Activated naive CD4-positive, alpha-beta T cell treated with anti-CD3 and anti-CD28 coated beads, Interleukin-2, amount 10 ng/mL, durations not matched to agents 7 days and 5 days (primary cell): ENCODE measurements around the gene BEAN1.
A peak's percentile ranks its signal among the peaks of the same experiment; 100 is the strongest.

Experiments used
- CTCF ChIA-PET: fragments of 350-600 bp; sonication (Branson Sonifier 250); formaldehyde crosslinking; loops from one replicate; lab custom pipeline; 2021; ENCODE audit warnings: antibody characterized with exemption; lab: Charles Lee
- DNase-seq: peaks from one replicate; pipeline ENCODE4 v3.0.0-alpha.2; 2020
- H3K27ac Mint-ChIP-seq: one replicate; pipeline ENCODE4 v1.8.0; 2021; ENCODE audit warnings: mild to moderate bottlenecking, moderate library complexity, mixed read lengths
- H3K27me3 Mint-ChIP-seq: one replicate; pipeline ENCODE4 v1.8.0; 2021; ENCODE audit warnings: mild to moderate bottlenecking, mixed read lengths
- H3K36me3 Mint-ChIP-seq: one replicate; pipeline ENCODE4 v1.8.0; 2021; ENCODE audit warnings: mixed read lengths
- H3K4me1 Mint-ChIP-seq: one replicate; pipeline ENCODE4 v1.8.0; 2021; ENCODE audit warnings: mixed read lengths
- H3K4me3 Mint-ChIP-seq: one replicate; pipeline ENCODE4 v1.8.0; 2021; ENCODE audit warnings: mild to moderate bottlenecking, moderate library complexity, mixed read lengths
- H3K9me3 Mint-ChIP-seq: one replicate; pipeline ENCODE4 v1.8.0; 2021; ENCODE audit warnings: mixed read lengths

BEAN1 gene

GRCh38 chr16:66420396-66420795 lies 6.7 kb upstream of the BEAN1 start:
- Mint-ChIP-seq H3K4me3 (no peak overlapping the region), H3K9me3 (no peaks in the 10 kb centered on the region), H3K4me1 (peaks cover 9% of the 10 kb centered on the region), H3K36me3 (no peaks in the 10 kb centered on the region), H3K27ac (no peak overlapping the region), H3K27me3 (peaks cover 57% of the 10 kb centered on the region)
- DNase-seq = no peak
- CTCF ChIA-PET = interaction anchor here (1.1 kb wide), 1 partner anchor 14 kb away, joined by 4 read pairs; no protein-coding TSS in a partner anchor

- no peak overlapping the region for H3K27ac Mint-ChIP-seq
These were observed 5.2 kb upstream of the BEAN1 start for GRCh38 chr16:66421891-66422290.

GRCh38 chr16:66422366-66422765 lies 4.7 kb upstream of the BEAN1 start:
- H3K4me1 Mint-ChIP-seq = peaks cover 12% of the 10 kb centered on the region
- no peak overlapping the region for H3K4me3 Mint-ChIP-seq
- no peak overlapping the region for H3K27ac Mint-ChIP-seq
- H3K9me3 Mint-ChIP-seq = no peaks in the 10 kb centered on the region
- CTCF ChIA-PET = no interaction called here
- no peaks in the 10 kb centered on the region for H3K36me3 Mint-ChIP-seq
- no peak for DNase-seq
- H3K27me3 Mint-ChIP-seq = peaks cover 66% of the 10 kb centered on the region

More at GRCh38 chr16:66421891-66422290, 5.2 kb upstream of the BEAN1 start:
- CTCF ChIA-PET = no interaction called here
- DNase-seq = no peak
- H3K27me3 Mint-ChIP-seq = peaks cover 68% of the 10 kb centered on the region
- peaks cover 12% of the 10 kb centered on the region for H3K4me1 Mint-ChIP-seq
- no peaks in the 10 kb centered on the region for H3K9me3 Mint-ChIP-seq
- no peaks in the 10 kb centered on the region for H3K36me3 Mint-ChIP-seq
- no peak overlapping the region for H3K4me3 Mint-ChIP-seq

- H3K36me3 Mint-ChIP-seq = no peaks in the 10 kb centered on the region
- H3K9me3 Mint-ChIP-seq = no peaks in the 10 kb centered on the region
- no peak overlapping the region for H3K4me3 Mint-ChIP-seq
- CTCF ChIA-PET = no interaction called here
- H3K4me1 Mint-ChIP-seq = peaks cover 10% of the 10 kb centered on the region
- no peak for DNase-seq
- H3K27ac Mint-ChIP-seq = no peak overlapping the region
- H3K27me3 Mint-ChIP-seq = peaks cover 74% of the 10 kb centered on the region
These were observed 3.9 kb upstream of the BEAN1 start for GRCh38 chr16:66423177-66423576.

- Mint-ChIP-seq H3K27ac (no peak overlapping the region), H3K4me1 (peaks cover 8% of the 10 kb centered on the region), H3K36me3 (no peaks in the 10 kb centered on the region), H3K9me3 (no peaks in the 10 kb centered on the region), H3K27me3 (peaks cover 87% of the 10 kb centered on the region), H3K4me3 (no peak overlapping the region)
- CTCF ChIA-PET = interaction anchor here (0.9 to 1.1 kb wide), 2 partner anchors 21 to 164 kb away, joined by 3 read pairs; no protein-coding TSS in a partner anchor
- no peak for DNase-seq
These were observed 1.4 kb upstream of the BEAN1 start for GRCh38 chr16:66425651-66426050.

GRCh38 chr16:66426112-66427035 lies 721 bp upstream of the BEAN1 start:
- CTCF ChIA-PET = interaction anchor here (0.9 to 1.1 kb wide), 2 partner anchors 22 to 163 kb away, joined by 3 read pairs; no protein-coding TSS in a partner anchor
- Mint-ChIP-seq H3K4me3 (peak overlapping the region; percentile 29), H3K4me1 (peaks cover 8% of the 10 kb centered on the region), H3K9me3 (no peaks in the 10 kb centered on the region), H3K27ac (no peak overlapping the region), H3K36me3 (no peaks in the 10 kb centered on the region), H3K27me3 (peaks cover 86% of the 10 kb centered on the region)
- no peak for DNase-seq

- Mint-ChIP-seq H3K4me3 (no peak overlapping the region), H3K4me1 (peaks cover 8% of the 10 kb centered on the region), H3K27me3 (peaks cover 85% of the 10 kb centered on the region), H3K27ac (no peak overlapping the region), H3K9me3 (no peaks in the 10 kb centered on the region), H3K36me3 (no peaks in the 10 kb centered on the region)
- CTCF ChIA-PET = no interaction called here
- no peak for DNase-seq
These were observed 981 bp downstream of the BEAN1 start for GRCh38 chr16:66427871-66428681.

GRCh38 chr16:66428682-66429251 lies 1.7 kb downstream of the BEAN1 start:
- Mint-ChIP-seq H3K27ac (no peak overlapping the region), H3K36me3 (no peaks in the 10 kb centered on the region), H3K9me3 (no peaks in the 10 kb centered on the region), H3K27me3 (peaks cover 85% of the 10 kb centered on the region), H3K4me1 (peaks cover 8% of the 10 kb centered on the region), H3K4me3 (no peak overlapping the region)
- CTCF ChIA-PET = no interaction called here
- no peak for DNase-seq

- H3K27me3 Mint-ChIP-seq = peaks cover 85% of the 10 kb centered on the region
- H3K4me1 Mint-ChIP-seq = peaks cover 8% of the 10 kb centered on the region
- H3K4me3 Mint-ChIP-seq = no peak overlapping the region
- H3K9me3 Mint-ChIP-seq = no peaks in the 10 kb centered on the region
- H3K27ac Mint-ChIP-seq = no peak overlapping the region
- CTCF ChIA-PET = no interaction called here
- H3K36me3 Mint-ChIP-seq = no peaks in the 10 kb centered on the region
- no peak for DNase-seq
These were observed 2.3 kb downstream of the BEAN1 start for GRCh38 chr16:66429290-66429962.

GRCh38 chr16:66430214-66430613 lies 3.1 kb downstream of the BEAN1 start:
- Mint-ChIP-seq H3K4me1 (peaks cover 8% of the 10 kb centered on the region), H3K27ac (no peak overlapping the region), H3K36me3 (no peaks in the 10 kb centered on the region), H3K4me3 (no peak overlapping the region), H3K27me3 (peaks cover 83% of the 10 kb centered on the region), H3K9me3 (no peaks in the 10 kb centered on the region)
- DNase-seq = no peak
- CTCF ChIA-PET = no interaction called here

GRCh38 chr16:66431760-66432159 lies 4.7 kb downstream of the BEAN1 start:
- Mint-ChIP-seq H3K27ac (no peak overlapping the region), H3K27me3 (peaks cover 77% of the 10 kb centered on the region), H3K4me3 (no peak overlapping the region), H3K36me3 (no peaks in the 10 kb centered on the region), H3K4me1 (peaks cover 6% of the 10 kb centered on the region), H3K9me3 (no peaks in the 10 kb centered on the region)
- CTCF ChIA-PET = no interaction called here
- DNase-seq = no peak

- no peaks in the 10 kb centered on the region for H3K9me3 Mint-ChIP-seq
- DNase-seq = no peak
- peaks cover 75% of the 10 kb centered on the region for H3K27me3 Mint-ChIP-seq
- H3K4me3 Mint-ChIP-seq = no peak overlapping the region
- CTCF ChIA-PET = no interaction called here
- H3K36me3 Mint-ChIP-seq = no peaks in the 10 kb centered on the region
- H3K27ac Mint-ChIP-seq = no peak overlapping the region
- peaks cover 6% of the 10 kb centered on the region for H3K4me1 Mint-ChIP-seq
These were observed 5.3 kb downstream of the BEAN1 start for GRCh38 chr16:66432429-66432828.

GRCh38 chr16:66434619-66435430 lies 7.7 kb downstream of the BEAN1 start:
- Mint-ChIP-seq H3K27me3 (peaks cover 55% of the 10 kb centered on the region), H3K4me3 (no peak overlapping the region), H3K27ac (no peak overlapping the region), H3K36me3 (no peaks in the 10 kb centered on the region), H3K9me3 (no peaks in the 10 kb centered on the region), H3K4me1 (no peaks in the 10 kb centered on the region)
- no peak for DNase-seq
- CTCF ChIA-PET = no interaction called here
